NT2/D1 (cell line): ENCODE measurements around the gene CTSO.
"Not testable (repeated sequence)": the region's sequence is repeated elsewhere in the genome, so short reads cannot be mapped to it uniquely, and the experiment has no call there.

Experiments used
- DNase-seq: peaks from one replicate; pipeline ENCODE4 v3.0.0-alpha.2; 2011; ENCODE audit warnings: low read depth, low spot score
- H3K27me3 ChIP-seq: 2 replicates; pipeline ENCODE4 v1.6.0; 2011; ENCODE audit warnings: mild to moderate bottlenecking; ENCODE audit not compliant: insufficient read length, insufficient read depth
- H3K36me3 ChIP-seq: 2 replicates; pipeline ENCODE4 v1.6.1; 2011; ENCODE audit warnings: mild to moderate bottlenecking, low read length, mixed read lengths; ENCODE audit not compliant: insufficient read depth, insufficient read length
- H3K4me1 ChIP-seq: 2 replicates; pipeline ENCODE4 v1.5.1; 2011; ENCODE audit not compliant: insufficient read depth, insufficient read length
- H3K4me3 ChIP-seq: 2 replicates; pipeline ENCODE4 v1.5.1; 2011; ENCODE audit warnings: low read depth; ENCODE audit not compliant: insufficient read length
- H3K9ac ChIP-seq: 2 replicates; pipeline ENCODE4 v1.6.0; 2011; ENCODE audit warnings: low read depth; ENCODE audit not compliant: insufficient read length
- H3K9me3 ChIP-seq: 2 replicates; pipeline ENCODE4 v1.5.1; 2011; ENCODE audit warnings: mild to moderate bottlenecking, low read length; ENCODE audit not compliant: insufficient read depth
- SUZ12 ChIP-seq: IDR thresholded peaks from 2 replicates; pipeline ENCODE4 v1.6.1; 2011; ENCODE audit not compliant: insufficient read length, insufficient read depth; ENCODE audit errors: extremely low read depth
- YY1 ChIP-seq: IDR thresholded peaks from 2 replicates; pipeline ENCODE4 v1.6.1; 2011; ENCODE audit not compliant: insufficient read length, insufficient read depth
- ZNF274 ChIP-seq: IDR thresholded peaks from 2 replicates; pipeline ENCODE4 v1.6.1; 2011; ENCODE audit warnings: mild to moderate bottlenecking, low read depth, low read length

The CTSO gene

DNA sequence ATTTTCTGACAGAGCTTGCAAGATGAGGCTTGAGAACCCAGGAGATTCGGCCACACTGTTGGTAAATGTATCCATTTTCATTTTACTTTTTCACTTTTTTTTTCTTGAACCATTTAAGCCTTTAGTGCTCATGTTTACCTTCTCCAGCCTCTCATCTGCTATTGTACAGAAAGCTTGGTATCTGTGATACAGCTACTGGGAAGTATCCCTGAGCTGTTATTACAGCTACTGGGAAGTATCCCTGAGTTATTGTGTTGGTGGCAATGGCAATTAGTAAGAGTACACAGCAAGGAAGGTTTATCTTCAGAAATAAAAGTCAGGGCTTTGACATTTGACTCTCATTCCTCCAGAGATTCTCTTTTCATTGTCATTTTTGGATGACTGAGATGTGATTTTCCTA lies 11.8 kb downstream of the CTSO start:
- TF ChIP-seq ZNF274 = no peak
- no peak overlapping the region for H3K9ac ChIP-seq
- no peaks in the 10 kb centered on the region for H3K36me3 ChIP-seq
- no peaks in the 10 kb centered on the region for H3K9me3 ChIP-seq
- no peaks in the 10 kb centered on the region for H3K4me1 ChIP-seq
- no peaks in the 10 kb centered on the region for H3K27me3 ChIP-seq
- H3K4me3 ChIP-seq = no peak overlapping the region
- no peak for DNase-seq

DNA sequence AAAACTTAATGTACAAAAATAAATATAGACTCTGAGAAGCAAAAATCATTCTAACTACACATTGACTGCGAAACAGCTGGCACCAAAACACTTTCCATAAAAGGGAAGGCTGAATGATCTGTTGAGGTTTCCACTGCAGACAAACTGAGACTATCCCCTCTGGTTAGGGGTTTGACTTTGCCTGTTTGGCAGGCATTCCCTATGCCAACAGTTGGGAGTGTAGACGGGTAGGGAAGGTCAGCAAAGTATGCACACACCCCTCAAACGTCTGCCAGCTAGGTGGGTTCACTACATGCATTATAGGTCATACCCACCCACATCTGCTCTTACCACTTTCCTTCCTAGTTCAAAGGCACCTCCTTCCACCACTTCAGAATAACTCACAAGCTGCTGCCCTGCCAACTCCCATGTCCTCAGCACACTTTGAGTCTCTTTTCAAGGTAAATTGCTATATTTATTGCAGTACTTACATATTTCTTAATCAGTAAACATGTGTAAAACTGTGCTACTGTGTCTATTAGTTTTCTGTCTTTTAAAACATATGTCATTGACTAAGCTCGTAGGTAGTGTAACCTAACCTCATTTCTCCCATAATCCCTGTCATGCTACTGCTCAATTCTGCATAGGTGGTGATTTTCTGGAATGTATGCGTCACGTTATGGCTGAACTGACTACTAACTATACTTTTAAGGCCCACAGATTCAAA lies 12.4 kb downstream of the CTSO start:
- no peak overlapping the region for H3K4me3 ChIP-seq
- H3K9ac ChIP-seq = no peak overlapping the region
- no peaks in the 10 kb centered on the region for H3K27me3 ChIP-seq
- DNase-seq = no peak
- TF ChIP-seq YY1 = no peak
- TF ChIP-seq SUZ12 = no peak
- TF ChIP-seq ZNF274 = no peak
- H3K4me1 ChIP-seq = no peaks in the 10 kb centered on the region
- no peaks in the 10 kb centered on the region for H3K36me3 ChIP-seq
- H3K9me3 ChIP-seq = no peaks in the 10 kb centered on the region

- no peak overlapping the region for H3K4me3 ChIP-seq
Observed at GRCh38 chr4:155935389-155935986, 18.2 kb downstream of the CTSO start.

GRCh38 chr4:155934634-155935033 lies 19.0 kb downstream of the CTSO start:
- not testable (repeated sequence) for H3K36me3 ChIP-seq, H3K9me3 ChIP-seq, H3K4me3 ChIP-seq, H3K4me1 ChIP-seq, DNase-seq, H3K9ac ChIP-seq, H3K27me3 ChIP-seq

More at GRCh38 chr4:155935389-155935986, 18.2 kb downstream of the CTSO start:
- Histone ChIP-seq H3K9me3 (no peaks in the 10 kb centered on the region), H3K9ac (no peak overlapping the region), H3K4me1 (no peaks in the 10 kb centered on the region), H3K27me3 (no peaks in the 10 kb centered on the region), H3K36me3 (no peaks in the 10 kb centered on the region)
- no peak for DNase-seq
- TF ChIP-seq SUZ12 (no peak), YY1 (no peak), ZNF274 (no peak)

- no peaks in the 10 kb centered on the region for H3K36me3 ChIP-seq
- no peak overlapping the region for H3K9ac ChIP-seq
- no peaks in the 10 kb centered on the region for H3K4me1 ChIP-seq
- no peaks in the 10 kb centered on the region for H3K9me3 ChIP-seq
- H3K27me3 ChIP-seq = no peaks in the 10 kb centered on the region
- TF ChIP-seq SUZ12 = no peak
- no peak for TF ChIP-seq YY1
- no peak for TF ChIP-seq ZNF274
- H3K4me3 ChIP-seq = no peak overlapping the region
- DNase-seq = no peak
Observed at GRCh38 chr4:155931634-155932033, 22.0 kb downstream of the CTSO start.

DNA sequence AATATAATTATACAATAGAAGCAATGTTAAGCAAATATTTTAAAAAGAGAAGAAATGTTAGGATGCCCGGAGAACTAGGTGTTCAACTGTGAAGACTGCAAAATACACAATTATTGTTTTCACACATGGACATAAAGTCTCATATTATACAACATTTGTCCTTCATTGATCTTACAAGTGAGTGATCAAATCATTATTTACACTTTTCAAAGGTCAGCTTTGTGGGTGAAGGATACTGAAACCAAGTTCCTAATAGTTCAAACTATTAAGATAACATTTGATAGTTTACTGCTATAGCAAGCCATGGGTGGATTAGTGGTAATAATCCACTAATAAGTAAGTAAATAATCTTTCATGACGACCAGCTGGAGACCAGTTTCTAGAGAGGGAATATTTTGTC lies 23.3 kb downstream of the CTSO start:
- Histone ChIP-seq H3K9me3 (no peaks in the 10 kb centered on the region), H3K4me1 (no peaks in the 10 kb centered on the region), H3K4me3 (no peak overlapping the region), H3K36me3 (no peaks in the 10 kb centered on the region), H3K9ac (no peak overlapping the region), H3K27me3 (no peaks in the 10 kb centered on the region)
- TF ChIP-seq SUZ12 (no peak), YY1 (no peak), ZNF274 (no peak)
- no peak for DNase-seq

DNA sequence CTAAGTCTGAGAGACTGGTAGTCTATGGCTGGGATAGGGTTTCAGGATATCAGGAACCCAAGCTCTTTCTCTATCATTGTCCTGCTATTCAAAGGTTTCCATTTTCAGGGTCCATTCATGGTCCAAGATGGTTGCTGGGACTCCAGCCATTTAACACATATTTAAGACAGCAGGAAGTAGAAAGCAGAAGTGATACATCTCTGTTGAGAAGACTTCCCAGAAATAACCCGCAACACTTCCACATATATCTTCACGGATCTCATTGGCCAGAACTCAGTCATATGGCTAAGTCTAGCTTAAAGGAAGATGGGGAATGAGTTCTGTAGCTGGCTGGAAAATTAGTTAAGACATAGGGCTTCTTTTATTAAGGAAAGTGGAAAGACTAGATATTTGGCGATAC lies 23.8 kb downstream of the CTSO start:
- TF ChIP-seq SUZ12 (no peak), ZNF274 (no peak), YY1 (no peak)
- H3K36me3 ChIP-seq = no peaks in the 10 kb centered on the region
- DNase-seq = no peak
- H3K9me3 ChIP-seq = no peaks in the 10 kb centered on the region
- H3K4me3 ChIP-seq = no peak overlapping the region
- no peaks in the 10 kb centered on the region for H3K27me3 ChIP-seq
- no peak overlapping the region for H3K9ac ChIP-seq
- no peaks in the 10 kb centered on the region for H3K4me1 ChIP-seq
